CD4-positive, alpha-beta T cell treated with Interferon gamma for 1 hour (primary cell): Measurements from ENCODE around the gene USP15.
"Not testable (repeated sequence)": the region's sequence is repeated elsewhere in the genome, so short reads cannot be mapped to it uniquely, and the experiment has no call there.

Experiments
- DNase-seq: peaks from one replicate; pipeline ENCODE4 v3.0.0-alpha.2; 2020

The USP15 gene

DNA sequence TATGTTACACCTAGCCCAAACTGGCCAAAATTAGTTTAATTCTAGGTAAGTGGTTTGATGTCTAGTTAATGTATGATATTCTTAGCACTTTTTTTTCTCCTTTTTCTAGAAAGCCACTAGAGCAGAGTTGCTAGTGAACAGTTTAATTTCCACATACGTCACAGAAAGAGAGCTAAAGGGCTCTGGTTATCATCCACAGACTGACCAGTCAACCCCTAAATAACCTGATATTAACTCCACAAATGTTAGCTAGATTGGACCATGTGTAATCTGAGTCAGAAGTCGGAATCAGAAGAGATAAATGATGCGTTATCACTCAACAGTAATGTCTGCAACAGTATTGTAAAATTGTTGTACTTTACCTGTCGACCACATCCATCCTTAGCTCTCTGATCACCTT lies 74.9 kb downstream of the USP15 start:
- DNase-seq, result no peak

DNA sequence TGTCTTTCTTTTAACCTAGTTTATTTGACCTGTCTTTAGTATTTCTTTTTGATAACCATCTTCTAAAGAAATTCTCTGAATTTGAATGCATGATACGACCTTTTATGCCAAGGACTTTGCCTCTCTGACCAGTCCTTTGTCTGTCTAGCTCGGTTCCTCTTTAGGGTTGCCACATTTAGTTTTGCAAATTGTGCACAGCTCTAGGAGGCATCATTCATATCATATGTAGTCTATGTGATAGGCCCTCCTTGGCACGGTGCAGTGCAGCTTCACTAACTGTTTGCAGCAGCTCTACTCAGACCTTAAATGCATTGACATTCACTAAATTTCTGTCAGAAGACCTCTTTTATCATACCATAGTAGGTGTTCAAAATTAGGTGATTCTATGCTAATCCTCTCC lies 75.6 kb downstream of the USP15 start:
- no peak for DNase-seq

DNA sequence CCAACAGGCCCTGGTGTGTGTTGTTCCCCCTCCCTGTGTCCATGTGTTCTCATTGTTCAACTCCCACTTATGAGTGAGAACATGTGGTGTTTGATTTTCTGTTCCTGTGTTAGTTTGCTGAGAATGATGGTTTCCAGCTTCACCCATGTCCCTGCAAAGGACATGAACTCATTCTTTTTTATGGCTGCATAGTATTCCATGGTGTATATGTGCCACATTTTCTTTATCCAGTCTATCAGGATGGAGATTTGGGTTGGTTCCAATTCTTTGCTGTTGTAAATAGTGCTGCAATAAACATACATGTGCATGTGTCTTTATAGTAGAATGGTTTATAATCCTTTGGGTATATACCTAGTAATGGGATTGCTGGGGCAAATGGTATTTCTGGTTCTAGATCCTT lies 77.4 kb downstream of the USP15 start:
- DNase-seq, result not testable (repeated sequence)

DNA sequence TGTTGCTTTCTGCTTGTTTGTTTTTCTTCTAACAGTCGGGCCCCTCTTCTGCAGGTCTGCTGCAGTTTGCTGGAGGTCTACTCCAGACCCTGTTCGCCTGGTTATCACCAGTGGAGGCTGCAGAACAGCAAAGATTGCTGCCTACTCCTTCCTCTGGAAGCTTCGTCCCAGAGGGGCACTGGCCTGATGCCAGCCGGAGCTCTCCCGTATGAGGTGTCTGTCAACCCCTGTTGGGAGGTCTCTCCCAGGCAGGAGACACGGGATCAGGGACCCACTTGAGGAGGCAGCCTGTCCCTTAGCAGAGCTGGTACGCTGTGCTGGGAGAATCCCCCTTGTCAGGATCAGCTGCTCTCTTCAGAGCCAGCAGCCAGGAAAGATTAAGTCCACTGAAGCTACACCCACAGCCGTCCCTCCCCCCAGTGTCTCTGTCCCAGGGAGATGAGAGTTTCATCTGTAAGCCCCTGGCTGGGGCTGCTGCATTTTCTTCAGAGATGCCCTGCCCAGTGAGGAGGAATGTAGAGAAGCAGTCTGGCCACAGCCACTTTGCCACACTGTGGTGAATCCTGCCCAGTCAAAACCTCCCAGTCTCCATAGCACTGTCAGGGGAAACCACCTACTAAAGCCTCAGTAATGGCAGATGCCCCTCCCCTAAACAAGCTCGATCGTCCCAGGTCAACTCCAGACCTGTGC lies 82.6 kb downstream of the USP15 start:
- not testable (repeated sequence) for DNase-seq

DNA sequence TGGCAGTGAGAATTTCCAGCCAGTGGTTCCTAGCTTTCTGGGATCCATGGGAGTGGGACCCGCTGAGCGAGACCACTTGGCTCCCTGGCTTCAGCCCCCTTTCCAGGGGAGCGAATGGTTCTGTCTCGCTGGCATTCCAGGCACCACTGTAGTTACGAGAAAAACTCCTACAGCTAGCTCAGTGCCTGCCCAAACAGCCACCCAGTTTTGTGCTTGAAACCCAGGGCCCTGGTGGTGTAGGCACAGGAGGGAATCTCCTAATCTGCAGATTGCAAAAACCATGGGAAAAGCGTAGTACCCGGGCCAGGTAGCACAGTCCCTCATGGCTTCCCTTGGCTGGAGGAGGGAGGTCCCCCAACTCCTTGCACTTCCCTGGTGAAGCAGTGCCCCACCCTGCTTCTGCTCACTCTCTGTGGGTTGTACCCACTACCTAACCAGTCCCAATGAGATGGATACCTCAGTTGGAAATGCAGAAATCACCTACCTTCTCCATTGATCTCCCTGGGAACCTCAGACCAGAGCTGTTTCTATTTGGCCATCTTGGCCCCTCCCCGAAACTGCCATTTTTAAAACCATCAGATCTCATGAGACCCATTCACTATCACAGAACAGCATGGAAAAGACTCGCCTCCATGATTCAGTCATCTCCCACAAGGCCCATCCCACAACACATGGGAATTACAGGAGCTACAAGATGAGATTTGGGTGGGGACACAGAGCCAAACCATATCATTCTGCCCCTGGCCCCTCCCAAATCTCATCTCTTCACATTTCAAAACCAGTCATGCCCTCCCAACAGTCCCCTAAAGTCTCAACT lies 83.3 kb downstream of the USP15 start:
- DNase-seq, result not testable (repeated sequence)

DNA sequence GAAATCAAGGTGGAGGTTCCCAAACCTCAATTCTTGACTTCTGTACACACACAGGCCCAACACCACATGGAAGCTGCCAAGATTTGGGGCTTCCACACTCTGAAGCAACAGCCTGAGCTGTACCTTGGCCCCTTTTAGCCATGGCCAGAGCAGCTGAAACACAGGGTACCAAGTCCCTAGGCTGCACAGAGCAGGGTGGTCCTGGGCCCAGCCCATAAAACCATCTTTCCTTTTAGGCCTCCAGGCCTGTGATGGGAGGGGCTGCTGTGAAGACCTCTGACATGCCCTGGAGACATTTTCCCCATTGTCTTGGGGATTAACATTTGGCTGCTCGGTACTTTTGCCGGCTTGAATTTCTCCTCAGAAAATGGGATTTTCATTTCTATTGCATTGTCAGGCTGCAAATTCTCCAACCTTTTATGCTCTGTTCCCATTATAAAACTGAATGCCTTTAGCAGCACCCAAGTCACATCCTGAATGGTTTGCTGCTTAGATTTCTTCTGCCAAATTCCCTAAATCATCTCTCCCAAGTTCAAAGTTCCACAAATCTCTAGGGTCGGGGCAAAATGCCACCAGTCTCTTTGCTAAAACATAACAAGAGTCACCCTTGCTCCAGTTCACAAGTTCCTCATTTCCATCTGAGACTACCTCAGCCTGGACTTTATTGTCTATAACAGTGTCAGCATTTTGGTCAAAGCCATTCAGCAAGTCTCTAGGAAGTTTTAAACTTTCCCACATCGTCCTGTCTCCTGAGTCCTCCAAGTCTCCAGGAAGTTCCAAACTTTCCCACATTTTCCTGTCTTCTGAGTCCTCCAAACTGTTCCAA lies 84.7 kb downstream of the USP15 start:
- not testable (repeated sequence) for DNase-seq

DNA sequence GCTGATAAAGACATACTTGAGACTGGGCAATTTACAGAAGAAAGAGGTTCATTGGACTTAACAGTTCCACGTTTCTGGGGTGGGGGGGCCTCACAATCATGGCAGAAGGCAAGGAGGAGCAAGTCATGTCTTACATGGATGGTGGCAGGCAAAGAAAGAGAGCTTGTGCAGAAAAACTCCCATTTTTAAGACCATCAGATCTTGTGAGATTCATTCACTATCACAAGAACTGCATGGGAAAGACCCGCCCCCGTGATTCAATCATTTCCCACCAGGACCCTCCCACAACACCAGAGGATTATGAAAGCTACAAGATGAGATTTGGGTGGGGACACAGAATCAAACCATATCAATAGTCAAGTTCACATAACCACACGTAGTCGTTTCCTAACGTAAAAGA lies 85.5 kb downstream of the USP15 start:
- DNase-seq, result no peak

DNA sequence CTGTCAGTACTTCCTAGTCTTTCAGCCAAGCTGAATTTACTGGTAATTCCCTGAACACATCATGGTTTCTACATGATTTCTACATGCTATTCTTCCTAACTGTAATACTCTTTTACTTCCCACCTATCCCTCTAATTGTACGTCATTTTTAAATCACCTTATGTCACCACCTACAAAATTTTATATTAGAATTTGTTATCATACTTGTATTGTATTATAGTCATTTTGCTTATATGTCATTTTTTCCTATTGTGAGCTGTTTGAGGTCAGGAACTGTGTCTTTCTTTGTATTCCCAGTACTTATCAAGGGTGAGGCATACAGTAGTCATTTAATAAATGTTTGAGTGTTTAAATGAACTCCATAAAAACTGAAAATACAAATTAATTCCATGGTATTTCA lies 86.6 kb downstream of the USP15 start:
- no peak for DNase-seq

DNA sequence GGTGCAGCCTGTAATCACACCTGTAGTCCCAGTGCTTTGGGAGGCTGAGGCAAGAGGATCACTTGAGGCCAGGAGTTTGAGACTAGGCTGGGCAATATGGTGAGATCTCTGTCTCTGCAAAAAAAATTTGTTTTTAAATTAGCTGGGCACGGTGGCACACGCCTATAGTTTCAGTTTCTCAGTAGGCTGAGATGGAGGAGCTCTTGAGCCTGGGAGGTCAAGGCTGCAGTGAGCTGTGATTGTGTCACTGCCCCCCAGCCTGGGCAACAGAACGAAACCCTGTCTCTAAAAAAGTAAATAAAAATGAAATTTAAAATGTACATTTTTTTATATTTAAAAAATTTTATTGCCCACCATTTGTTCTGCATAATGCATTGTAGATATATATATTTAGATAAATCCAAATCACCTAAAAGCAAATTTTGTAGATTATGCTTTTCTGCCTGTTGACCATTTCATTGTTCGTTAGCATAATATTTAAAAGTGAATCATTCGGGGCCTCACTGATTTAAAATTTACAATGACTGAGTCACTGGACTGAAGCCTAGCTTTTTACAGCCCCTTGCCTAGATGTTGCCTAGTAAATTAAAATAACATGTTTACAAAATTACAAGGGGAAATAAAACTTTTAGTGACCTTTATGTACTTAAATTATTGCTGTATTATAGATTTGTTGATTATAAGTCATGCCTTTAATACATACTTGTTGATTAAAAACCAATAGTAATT lies 87.9 kb downstream of the USP15 start:
- no peak for DNase-seq

DNA sequence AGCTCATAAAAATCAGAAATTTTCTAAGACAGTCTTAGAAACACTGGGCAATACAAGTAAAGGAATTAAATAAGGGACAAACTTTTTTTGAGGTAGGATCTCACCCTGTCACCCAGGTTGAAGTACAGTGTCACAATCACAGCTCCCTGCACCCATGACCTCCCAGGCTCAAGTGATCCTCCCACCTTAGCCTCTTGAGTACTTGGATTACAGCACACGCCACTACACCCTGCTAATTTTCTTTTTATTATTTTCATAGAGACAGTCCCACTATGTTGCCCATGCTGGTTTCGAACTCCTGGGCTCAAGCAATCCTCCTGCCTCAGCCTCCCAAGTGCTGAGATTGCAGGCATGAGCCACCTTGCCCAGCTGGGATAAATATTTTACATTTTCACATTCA lies 90.3 kb downstream of the USP15 start:
- DNase-seq, result no peak

DNA sequence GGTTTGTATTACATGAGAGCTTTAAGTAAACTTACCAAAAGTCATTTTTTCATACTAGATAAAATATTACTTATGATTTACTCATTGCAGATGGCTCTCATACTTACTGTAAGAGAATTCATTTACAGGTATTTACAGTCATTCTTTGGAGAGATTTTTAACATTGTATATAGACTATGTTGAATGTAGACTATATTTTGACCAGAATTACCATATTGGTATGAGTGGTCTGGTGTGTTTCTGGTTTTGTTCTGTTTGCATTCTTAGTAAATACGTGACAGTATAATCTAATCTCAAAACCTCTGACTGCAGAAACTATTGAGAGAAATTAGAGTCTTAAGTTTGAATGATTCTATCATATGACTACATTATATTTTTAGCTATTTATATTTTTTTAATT lies 91.1 kb downstream of the USP15 start:
- DNase-seq, result no peak

DNA sequence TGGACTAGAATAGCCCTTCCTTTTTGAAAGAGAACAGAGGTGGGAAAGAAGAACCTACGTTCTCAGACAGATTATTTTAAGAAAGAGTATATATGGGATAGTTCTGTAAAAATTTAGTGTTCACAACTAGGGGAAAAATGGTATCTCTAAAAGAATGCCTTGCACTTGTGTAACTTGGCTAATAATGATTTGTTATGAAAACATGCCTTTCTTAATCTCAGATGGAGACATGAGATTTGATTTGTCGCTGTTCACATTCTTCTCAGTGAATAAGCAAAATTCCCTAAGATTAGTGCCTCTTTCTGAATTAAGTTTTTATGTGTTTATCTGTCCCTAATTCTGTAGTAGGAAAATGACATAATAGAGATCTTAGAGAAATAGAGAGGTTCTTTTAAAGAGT lies 100.8 kb downstream of the USP15 start:
- no peak for DNase-seq

DNA sequence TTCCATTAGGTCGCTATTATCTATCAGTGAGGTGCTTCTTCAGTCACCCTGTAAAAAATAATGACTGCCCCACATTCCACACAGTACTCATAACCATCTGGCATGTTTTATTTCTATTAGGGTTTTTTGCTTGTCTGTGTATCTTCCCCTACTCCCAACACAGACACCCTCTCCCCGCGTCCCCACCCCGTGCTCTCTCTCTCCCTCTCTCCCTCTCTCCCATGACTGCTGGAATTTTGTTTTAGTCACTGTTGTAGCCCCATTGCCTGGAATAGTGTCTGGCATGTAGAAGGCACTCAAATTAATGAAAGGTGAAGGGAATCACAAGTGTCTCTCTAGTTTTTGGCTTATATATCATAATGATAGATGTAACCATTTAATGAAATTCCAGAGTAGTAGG lies 103.3 kb downstream of the USP15 start:
- no peak for DNase-seq

DNA sequence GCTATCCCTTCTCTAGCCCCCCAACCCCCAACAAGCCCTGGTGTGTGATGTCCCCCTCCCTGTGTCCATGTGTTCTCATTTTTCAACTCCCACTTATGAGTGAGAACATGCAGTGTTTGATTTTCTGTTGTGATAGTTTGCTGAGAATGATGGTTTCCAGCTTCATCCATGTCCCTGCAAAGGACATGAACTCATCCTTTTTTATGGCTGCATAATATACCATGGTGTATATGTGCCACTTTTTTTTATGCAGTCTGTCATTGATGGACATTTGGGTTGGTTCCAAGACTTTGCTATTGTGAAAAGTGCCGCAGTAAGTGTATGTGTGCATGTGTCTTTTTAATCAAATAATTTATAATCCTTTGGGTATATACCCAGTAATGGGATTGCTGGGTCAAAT lies 104.5 kb downstream of the USP15 start:
- DNase-seq, result not testable (repeated sequence)

DNA sequence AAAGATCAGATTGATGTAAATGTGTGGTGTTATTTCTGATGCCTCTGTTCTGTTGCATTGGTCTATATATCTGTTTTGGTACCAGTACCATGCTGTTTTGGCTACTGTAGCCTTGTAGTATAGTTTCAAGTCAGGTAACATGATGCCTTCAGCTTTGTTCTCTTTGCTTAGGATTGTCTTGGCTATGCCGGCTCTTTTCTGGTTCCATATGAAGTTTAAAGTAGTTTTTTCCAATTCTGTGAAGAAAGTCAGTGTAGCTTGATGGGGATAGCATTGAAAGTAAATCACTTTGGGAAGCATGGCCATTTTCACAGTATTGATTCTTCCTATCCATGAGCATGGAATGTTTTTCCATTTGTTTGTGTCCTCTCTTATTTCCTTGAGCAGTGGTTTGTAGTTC lies 105.6 kb downstream of the USP15 start:
- DNase-seq, result not testable (repeated sequence)

DNA sequence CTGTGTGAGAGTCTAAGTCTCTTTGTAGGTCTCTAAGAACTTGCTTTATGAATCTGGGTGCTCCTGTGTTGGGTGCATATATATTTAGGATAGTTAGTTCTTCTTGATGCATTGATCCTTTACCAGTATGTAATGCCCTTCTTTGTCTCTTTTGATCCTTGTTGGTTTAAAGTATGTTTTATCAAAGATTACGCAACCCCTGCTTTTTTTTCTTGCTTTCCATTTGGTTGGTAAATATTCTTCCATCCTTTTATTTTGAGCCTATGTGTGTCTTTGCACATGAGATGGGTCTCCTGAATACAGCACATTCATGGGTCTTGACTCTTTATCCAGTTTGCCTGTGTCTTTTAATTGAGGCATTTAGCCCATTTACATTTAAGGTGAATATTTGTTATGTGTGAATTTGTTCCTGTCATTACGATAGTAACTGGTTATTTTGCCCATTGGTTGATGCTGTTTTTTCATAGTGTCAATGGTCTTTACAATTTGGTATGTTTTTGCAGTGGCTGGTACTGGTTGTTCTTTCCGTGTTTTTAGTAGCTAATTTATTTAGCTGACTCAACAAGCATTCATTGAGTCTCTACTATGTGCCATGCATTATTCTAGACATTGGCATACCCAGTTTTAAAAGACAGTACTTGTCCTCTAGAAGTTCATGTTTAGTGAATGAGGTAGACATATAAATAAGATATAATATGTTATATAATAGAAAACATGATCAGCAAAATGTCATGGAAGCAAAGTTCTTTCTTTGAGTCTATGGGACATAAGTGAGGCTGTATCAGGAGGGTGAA lies 108.4 kb downstream of the USP15 start:
- not testable (repeated sequence) for DNase-seq

DNA sequence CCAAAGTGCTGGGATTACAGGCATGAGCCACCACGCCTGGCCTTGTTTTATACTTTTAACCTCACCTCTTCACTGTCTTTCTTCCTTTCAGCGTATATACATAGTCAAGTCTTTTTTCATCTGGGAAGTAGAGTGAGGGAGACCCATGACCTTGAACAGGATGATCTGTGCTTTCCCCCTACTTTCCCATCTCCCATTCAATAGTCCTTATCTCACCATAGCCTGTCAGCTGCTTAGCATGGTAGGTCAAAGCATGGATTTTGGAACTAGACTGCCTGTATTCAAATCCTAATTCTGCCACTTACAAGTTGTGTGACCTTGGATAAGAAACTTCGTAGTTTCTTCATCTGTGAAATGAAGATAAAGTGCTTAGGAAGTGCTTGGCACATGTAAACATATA lies 110.0 kb downstream of the USP15 start:
- DNase-seq, result no peak

DNA sequence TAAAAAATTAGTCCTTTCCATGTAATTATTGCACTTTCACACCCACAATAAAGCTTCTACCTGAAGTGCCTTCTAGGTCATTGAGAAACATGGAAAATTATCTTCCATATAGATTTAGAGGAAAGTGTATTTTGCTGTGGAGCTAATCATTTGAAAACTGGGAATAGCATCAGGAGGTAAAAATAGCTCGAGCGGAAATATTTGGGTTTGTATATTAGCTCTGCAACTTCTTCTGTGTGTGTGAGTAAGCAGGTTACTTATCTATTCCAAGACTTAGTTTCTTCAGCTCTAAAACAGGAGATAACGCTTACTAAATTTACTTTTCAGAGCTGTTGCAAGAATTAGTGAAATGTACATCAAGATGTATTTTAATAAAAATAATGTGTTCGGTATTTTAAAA lies 111.5 kb downstream of the USP15 start:
- no peak for DNase-seq

DNA sequence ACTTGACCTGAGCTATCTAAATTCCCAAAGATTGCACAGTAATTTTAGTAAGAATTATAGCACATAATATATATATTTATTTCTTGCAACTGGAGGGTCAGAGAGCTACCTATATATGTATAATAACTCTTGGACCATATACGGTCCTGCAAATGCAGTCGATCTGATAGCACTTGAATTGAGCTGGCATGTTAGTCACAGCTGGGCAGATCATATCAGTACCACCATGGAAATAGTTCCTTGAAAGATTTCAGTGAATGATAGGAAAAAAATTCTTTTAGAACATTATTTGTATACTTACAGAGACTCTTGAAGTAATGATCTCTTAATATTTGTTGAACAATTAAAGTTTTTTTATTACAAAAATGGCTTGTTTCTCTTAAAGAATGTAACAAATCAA lies 111.9 kb downstream of the USP15 start:
- no peak for DNase-seq

DNA sequence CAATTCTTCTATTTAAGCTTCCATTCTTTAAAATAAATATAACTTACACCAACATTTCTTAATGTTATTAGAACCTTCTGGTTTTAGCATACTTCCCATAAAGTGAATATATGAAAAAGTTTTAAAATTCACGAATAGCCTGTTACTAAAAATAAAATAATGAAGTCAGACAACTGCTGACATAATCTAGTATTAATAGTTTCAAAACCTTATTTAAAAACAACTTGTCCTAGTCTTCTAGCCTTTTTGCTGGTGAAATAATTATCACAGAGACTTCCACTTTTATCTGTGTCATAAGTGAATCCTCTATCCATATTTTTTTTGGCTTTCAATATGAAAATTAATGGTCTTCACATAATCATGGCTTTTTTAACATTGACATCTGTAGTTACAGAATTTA lies 112.6 kb downstream of the USP15 start:
- no peak for DNase-seq

DNA sequence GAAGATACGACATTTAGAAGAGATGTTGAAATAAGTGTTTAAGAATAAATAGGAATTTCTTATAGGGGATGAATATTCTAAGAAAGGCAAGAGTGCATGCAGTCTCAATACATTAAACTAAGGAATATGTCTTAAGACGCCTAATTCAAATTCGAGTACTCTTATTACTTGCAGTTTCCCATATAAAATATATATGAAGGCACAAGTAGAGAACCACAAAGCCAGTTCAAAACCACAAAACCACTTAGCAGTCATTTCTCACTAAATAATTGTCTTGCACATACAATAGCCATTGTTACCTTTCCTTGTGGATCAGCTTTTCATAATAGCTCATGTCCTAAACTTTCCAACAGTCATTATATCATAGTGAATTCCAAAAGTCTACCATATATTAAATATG lies 115.4 kb downstream of the USP15 start:
- no peak for DNase-seq
